NK-92 (cell line): ENCODE measurements around the gene FGF5.
"Not testable (repeated sequence)": the region's sequence is repeated elsewhere in the genome, so short reads cannot be mapped to it uniquely, and the experiment has no call there.

Experiments
- DNase-seq: peaks from one replicate; lab custom pipeline; 2025; ENCODE audit not compliant: unreplicated experiment; lab: John Stamatoyannopoulos, UW

The FGF5 gene

GRCh38 chr4:80253510-80253909, 13.0 kb upstream of the FGF5 start:
- no peak for DNase-seq

GRCh38 chr4:80254114-80254513, 12.3 kb upstream of the FGF5 start:
- no peak for DNase-seq

GRCh38 chr4:80255329-80256095, 11.0 kb upstream of the FGF5 start:
- no peak for DNase-seq

GRCh38 chr4:80257851-80258250, 8.6 kb upstream of the FGF5 start:
- DNase-seq, result no peak

- no peak for DNase-seq
Observed at GRCh38 chr4:80259012-80259411, 7.5 kb upstream of the FGF5 start.

GRCh38 chr4:80259817-80260216, 6.6 kb upstream of the FGF5 start:
- DNase-seq, result no peak

- DNase-seq, result no peak
Observed at GRCh38 chr4:80261989-80262600, 4.4 kb upstream of the FGF5 start.

GRCh38 chr4:80263541-80264351, 2.7 kb upstream of the FGF5 start:
- DNase-seq, result no peak

GRCh38 chr4:80264352-80264647, 2.2 kb upstream of the FGF5 start:
- DNase-seq, result no peak

GRCh38 chr4:80264825-80265224, 1.6 kb upstream of the FGF5 start:
- no peak for DNase-seq

GRCh38 chr4:80265571-80266252, 752 bp upstream of the FGF5 start:
- no peak for DNase-seq

GRCh38 chr4:80266902-80267380, 477 bp downstream of the FGF5 start:
- DNase-seq, result no peak

- no peak for DNase-seq
Observed at GRCh38 chr4:80268081-80268823, 1.8 kb downstream of the FGF5 start.

- DNase-seq, result no peak
Observed at GRCh38 chr4:80268936-80269335, 2.5 kb downstream of the FGF5 start.

- DNase-seq, result no peak
Observed at GRCh38 chr4:80270321-80270720, 3.9 kb downstream of the FGF5 start.

GRCh38 chr4:80270868-80271267, 4.4 kb downstream of the FGF5 start:
- no peak for DNase-seq

GRCh38 chr4:80271801-80272200, 5.3 kb downstream of the FGF5 start:
- no peak for DNase-seq

GRCh38 chr4:80276931-80277330, 10.5 kb downstream of the FGF5 start:
- DNase-seq, result no peak

- no peak for DNase-seq
Observed at GRCh38 chr4:80279751-80280150, 13.3 kb downstream of the FGF5 start.

GRCh38 chr4:80286451-80286850, 20.0 kb downstream of the FGF5 start:
- no peak for DNase-seq

- not testable (repeated sequence) for DNase-seq
Observed at GRCh38 chr4:80290665-80291064, 24.2 kb downstream of the FGF5 start.
